GM18498 (cell line): ENCODE results near the gene THBD.

Experiments
- ATAC-seq: cut with Tn5 transposase; IDR thresholded peaks from one replicate; pipeline ENCODE4 v1.9.1; 2021; ENCODE audit warnings: mild to moderate bottlenecking, moderate library complexity; ENCODE audit not compliant: unreplicated experiment

Gene THBD

DNA sequence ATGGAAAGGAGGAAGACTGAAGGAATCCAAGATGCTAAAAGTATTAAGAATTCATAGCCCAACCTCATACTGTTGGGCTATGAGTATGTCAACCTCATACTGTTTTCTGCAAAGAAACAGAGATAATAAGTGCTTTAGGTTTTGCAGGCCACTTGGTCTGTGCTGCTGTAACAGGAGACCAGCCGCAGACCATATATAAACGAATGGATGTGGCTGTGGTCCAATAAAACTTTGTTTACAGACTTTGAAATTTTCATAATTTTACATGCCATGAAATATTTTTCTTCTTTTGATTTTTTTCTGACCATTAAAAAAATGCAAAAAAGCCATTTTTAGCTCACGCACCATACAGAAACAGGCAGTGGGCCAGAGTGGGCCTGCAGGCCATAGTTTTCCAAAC lies 13.7 kb upstream of the THBD start:
- ATAC-seq = no peak

DNA sequence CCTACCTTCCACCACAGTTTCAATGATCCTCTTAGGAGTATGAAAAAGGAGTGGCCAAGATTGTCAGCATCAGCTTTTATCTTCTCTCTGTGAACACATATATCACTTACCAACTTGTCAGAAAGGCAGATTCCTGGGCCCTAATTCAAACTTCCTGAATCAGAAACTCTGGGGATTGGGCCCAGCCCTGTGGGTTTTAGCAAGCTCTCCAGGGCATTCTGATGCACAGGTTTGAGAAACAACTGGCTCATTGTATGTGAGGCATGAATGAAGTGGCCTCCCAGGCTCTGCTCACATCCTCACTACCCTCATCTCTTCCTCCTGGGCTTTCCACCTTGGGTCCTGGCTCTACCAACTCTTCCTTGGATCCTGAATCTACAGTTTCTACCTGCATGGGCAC lies 13.2 kb upstream of the THBD start:
- ATAC-seq = no peak

DNA sequence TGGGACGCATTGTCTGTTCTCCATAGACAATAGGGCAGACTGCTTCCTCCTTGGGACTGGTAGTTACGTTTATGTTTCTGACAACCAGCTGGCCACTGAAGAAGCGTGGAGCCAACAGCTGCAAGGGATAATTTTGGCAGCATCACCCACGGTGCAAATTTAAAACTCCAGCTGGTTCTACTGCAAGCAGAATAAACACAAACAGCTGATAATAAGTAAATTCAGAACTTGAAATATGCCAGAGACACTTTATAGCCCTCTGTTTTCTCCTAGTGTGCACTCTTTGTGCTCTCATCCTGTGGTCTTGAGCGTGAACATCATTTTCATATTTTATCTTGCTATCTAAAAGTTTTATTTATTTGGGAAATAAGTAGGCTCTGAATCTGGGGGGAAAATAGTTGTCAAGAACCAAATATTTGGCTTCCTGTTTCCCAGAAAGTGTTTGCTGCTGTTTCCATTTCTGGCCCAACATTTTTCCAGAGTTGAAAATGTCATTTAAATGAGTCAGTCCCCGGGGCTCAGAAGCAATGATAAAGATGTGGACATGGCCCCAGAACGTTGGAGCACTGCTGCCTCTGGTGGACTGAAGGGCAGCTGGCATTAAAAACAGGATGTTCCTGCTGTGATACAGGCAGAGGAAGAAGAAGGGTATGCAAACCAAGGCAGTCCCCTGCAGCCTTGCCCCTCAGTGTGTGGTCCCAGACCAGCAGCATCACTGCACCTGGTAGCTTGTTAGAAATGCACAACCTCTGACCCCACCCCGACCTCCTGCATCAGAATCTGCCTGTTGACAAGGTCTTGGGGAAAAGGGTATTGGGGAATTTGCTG lies 12.5 kb upstream of the THBD start:
- ATAC-seq = no peak

DNA sequence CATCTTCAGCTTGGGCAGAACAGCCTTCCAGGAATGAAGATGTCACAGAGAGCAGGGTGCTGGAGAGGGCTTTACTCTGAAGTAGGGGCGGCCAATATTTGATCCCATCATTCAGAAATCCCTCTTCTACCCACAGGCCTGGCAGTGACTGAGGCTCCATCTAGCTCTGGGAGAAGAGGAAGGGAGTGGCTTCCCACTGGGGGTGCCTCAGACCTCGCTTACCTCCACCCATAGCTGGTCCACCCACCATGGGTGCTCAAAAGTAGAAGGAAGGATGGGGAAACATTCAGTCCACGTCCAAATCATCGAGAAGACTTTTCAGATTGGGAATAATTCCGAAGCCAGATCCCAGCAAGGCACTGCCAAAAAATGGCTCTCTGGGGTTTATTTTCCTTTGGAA lies 11.8 kb upstream of the THBD start:
- no peak for ATAC-seq

DNA sequence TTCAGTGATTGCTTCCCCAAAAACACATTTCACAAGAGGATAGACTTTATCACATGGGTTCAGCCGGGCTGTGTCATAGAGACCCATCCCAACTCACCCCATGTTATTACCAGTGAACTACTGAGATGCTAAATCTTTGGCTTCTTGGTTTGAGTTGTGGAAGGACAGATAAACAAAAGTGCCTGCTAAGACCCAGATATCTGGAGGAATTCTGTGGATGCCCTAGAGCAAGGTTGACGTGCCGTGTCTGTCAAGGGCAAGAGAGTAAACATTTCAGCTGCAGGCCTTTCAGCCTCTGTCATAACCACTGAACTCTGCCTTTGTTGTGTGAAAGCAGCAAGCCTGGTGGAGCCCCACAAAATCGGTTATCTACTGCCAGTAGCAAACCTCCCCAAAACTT lies 11.2 kb upstream of the THBD start:
- ATAC-seq = no peak

DNA sequence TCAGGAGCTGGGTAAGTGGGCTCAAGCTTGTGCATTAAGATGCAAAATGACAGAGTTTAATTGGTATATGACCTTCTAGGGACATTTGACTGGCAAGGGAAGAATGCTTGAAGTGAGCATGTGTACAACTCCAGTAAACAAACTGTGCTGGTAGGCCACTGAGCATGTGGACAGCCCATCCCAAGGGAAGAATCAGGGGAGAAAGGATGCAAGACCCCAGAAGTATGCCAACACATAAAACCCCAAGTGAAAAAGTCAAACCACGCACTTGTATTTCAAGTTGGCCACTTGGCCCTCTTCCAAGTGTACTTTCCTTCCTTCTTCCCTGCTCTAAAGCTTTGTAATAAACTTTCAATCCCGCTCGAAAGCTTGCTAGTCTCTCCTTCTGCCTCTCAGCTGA lies 10.4 kb upstream of the THBD start:
- ATAC-seq = no peak

DNA sequence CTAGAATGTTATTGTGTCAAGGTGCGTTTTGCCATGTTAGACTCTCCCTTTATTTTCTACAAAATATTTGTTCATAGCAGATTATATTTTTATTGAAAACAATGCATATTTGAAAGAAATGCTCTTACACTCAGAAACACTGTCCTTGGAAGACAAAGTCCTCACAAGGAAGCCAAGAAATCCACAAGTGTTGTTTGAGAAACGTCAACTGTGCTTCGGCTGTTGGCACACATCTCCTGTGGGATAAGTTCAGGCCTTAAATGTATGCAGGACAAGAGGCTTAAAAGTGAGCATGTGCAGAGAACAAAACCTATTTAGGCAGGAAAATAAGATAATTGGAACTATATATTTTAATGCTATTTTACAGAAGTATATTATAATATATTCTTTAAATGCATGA lies 9.5 kb upstream of the THBD start:
- ATAC-seq = no peak

DNA sequence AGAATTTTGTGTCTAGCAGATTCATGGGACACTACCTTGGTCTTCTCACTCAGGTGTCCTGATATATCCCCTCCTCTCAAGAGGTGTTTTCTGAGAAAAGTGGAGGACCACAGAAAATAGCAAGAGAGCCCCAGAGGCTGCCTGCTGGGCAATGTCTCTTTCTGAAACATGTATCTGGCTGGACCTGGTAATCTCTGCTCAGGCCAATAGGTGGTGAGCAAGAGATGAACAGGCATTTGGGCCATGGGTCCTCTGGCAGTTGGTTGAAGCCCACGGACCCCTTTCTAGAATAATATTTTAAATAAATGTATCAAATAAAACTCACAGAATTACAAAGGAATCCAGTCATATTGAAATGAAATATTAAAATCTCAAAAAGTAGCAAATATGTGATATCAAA lies 8.8 kb upstream of the THBD start:
- no peak for ATAC-seq

DNA sequence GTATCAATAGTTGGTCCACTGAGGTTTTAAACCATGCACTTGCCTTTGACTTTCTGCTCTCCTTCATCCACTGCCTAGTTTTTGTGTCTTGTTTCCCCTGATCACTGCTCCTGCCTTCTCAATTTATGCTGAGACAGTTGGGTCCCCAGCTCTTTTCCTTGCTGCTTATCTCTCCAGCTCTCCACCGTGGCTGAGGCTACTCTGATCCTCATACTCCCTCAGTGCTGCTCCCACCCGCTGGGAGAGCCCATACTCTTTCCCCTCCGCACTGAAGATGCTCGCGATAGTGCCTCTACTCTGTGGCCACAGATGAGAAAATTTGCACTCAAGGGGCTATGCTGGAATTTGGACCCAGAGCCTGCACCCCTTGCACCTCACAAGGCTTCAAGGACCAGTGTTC lies 3.4 kb upstream of the THBD start:
- ATAC-seq = no peak

DNA sequence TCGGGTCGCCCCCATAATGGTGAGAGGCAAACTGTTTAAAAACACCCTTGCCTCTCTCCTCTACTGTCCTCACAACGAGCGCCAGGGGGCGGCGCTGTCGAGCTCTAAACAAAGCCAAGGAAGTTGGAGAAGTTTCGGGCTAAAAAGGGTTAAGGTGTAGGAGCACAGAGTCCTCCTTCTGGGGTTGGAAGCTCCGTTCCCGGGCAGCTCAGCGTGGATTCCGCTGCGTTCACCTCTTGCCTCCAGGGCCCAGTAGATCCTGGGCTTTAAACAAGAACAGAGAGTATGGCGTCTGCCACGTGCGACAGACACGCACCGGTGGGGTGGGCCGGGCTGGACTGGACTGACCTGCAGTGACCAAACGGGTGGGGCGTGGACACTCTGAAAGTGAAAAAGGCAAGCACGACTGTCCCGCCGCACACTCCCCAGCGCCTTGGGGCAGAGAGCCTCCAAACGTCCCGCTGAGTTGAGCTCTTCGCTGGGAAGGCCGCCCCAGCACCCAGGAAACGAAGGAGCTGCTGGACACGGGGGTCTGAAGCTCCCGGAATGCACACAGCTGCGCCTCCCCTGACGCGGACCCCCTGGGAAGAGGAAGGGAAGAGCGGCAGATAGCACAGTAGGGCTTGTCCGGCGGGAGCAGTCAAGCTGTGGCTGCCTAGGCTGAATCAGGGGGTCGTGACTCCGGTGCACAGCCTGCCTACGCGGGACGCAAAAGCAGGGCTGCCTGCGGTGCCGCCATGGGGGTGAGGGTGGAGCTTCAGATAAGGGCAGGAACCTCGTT lies 1.6 kb upstream of the THBD start:
- no peak for ATAC-seq

DNA sequence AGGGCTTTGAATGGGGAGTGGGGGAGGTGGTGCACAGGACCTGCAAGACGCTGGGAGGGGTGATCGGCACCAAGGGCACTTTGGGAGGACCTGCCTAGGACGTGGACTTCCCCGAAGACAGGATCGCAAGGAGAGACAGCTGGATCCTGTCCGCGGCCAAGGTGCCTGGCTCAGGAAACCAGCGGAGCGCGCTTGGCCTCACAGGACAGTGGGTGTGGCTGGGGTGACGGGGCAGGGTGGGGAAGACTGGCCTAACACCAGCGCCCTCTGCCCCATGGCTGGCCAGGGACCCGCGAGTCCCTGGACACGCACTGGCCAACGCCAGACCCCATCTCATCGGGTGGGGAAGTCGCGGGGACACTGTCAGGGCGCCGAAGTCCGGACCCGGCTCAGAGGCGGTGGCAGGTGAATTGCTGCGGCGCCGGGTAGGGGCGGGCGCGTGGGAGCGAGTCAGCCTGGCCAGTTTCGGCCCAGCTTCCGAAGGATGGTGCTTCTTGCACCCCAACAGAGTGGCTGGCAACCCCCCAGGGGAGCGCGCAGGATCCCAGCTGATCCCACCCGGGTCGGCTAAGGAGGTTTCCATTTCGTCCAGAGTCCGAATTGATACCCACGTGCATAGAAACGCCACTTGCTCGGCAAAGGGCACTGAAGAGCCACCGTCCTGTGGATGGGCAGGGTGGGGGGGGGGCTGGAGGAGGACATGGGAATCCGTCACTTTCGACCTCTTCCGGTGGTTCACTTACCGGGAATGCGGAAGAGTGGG lies 785 bp upstream of the THBD start:
- ATAC-seq = no peak

DNA sequence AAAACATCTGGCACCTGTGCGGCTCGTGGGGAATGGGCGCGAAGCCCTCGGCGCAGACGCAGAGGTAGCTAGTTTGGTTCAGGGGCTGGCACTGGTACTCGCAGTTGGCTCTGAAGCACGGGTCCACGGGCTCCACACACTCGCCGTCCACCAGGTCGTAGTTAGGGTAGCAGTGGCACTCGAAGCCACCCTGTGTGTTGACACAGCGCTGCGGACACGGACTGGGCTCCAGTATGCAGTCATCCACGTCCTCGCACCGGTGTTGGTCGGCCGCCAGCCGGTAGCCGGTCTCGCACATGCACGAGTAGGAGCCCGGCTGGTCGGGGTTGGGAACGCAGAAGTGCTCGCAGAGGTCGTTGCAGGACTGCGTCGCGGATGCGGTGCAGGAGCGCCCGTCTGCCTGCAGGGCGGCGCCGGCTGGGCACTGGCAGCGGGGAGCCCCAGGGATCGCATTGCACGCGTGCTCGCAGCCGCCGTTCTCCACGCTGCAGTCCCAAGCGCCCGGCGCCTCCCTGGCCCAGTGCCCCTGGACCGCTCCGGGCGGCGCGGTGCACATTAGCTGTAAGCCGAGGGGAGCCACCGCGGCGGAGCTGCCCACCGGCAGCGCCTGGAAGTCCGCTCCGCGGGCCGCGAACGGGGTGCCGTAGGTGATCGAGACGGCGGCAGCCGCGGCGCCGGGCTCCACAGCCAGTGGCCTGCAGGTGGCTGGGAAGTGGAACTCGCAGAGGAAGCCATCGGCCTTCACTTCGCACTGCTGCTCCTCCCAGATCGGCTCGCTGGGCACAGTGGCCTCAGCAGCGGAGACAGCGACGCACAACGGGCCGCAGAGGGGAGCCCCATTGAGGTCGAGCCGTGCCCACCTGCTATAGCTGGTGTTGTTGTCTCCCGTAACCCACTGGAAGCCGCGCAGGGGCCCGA lies 930 bp downstream of the THBD start:
- ATAC-seq = no peak

DNA sequence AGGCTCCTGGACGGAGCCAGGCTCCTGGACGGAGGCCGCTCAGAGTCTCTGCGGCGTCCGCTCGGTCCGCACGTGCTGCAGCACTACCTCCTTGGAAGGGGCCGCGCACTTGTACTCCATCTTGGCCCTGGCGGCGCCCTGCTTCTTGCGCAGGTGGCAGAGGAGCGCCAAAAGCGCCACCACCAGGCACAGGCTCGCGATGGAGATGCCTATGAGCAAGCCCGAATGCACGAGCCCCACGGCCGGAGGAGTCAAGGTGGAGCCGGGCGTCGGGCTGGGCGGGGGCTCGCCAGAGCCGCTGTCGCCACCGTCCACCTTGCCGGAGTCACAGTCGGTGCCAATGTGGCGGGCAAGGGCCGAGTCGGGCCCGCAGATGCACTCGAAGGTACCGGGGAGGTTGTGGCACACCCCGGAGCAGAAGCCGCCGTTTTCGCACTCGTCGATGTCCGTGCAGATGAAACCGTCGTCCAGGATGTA lies 1.7 kb downstream of the THBD start:
- ATAC-seq = no peak

DNA sequence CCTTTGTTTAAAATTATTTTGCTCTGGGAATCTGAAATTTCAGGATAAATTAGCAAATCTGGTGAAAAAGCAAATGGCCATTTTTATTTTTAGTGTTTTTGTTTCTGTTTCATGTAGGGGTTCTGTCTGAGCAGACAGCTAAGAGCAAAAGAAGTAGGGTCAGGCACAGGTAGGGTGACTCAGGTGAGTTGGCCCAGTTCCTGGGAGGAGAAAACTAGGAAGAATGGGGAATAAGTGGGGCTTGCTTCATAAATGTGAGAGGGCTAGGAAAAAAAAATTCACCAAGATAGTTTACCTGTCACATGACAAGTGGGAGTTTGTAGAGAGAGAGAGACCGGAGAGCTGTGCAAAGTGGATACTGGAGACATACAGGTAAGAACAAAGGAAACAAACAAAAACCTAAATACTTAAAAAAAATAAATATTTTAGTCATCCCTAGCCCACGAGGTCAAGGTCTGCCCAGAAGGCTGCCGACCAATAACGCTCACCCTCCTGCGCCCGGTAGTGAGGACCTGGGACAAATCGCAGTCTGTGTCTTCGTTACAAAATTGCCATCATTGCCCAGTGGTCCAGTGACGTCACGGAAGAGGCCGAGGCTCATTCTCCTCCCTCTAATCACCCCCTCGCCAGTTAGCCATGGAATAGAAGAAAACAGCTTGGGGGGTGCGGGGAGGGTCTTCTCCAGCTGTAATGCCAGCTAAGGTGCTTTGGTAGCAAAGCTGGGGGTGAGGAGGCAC lies 2.3 kb downstream of the THBD start:
- no peak for ATAC-seq

DNA sequence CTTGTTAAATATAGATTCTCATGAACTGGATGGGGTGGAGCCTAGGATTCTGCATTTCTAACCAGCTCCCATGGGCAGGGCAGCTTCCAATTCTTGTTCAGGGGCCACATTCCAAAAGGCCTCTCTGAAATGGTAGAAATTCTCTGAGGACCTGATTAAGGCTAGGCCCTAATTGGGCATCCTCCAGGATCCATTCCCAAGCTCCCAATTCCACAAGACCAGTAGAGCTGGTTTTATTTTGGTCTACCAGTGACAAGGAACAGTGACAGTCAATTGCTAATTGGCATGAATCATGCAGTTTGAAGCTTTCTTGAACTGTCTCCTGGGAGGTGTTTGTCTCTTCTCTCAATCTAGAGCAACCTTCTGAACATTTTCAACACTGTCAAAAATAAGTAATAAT lies 3.0 kb downstream of the THBD start:
- no peak for ATAC-seq

DNA sequence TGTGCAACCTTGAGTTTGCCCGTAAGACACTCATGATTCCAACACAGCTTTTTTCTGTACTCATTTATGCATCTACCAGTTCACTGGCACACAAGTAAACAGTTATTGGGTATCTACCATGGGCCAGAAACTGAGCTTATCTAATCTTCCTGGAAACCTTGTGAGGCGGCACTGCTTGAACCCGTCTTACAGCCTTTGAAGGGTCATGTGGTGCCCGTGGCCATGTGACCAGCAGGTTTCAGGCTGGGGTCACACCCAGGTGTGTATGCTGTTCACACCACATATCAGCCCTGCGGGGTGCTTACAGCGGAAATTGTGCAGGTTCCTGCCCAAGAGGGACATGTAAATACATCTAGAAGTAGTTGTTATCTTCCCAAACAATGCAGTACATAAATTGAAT lies 6.1 kb downstream of the THBD start:
- ATAC-seq = no peak

DNA sequence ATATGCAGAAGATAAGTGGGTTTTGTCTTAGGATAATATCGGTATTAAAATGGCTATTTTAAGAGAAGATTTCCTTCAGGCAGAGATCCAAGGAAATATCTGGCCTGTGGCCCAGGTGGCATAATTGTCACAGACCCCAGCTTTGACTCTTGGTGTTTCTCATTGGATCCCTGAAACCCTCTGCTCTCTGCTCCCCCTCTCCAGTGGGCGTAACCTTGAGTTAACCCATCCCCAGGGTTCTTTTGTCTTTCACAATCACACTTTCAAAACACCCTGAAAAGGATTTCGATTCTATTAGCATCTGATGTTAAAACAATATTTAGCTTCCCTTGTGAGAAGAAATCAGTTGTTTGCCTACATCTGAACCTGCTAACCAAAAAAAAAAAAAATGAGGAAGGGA lies 7.2 kb downstream of the THBD start:
- ATAC-seq = no peak

DNA sequence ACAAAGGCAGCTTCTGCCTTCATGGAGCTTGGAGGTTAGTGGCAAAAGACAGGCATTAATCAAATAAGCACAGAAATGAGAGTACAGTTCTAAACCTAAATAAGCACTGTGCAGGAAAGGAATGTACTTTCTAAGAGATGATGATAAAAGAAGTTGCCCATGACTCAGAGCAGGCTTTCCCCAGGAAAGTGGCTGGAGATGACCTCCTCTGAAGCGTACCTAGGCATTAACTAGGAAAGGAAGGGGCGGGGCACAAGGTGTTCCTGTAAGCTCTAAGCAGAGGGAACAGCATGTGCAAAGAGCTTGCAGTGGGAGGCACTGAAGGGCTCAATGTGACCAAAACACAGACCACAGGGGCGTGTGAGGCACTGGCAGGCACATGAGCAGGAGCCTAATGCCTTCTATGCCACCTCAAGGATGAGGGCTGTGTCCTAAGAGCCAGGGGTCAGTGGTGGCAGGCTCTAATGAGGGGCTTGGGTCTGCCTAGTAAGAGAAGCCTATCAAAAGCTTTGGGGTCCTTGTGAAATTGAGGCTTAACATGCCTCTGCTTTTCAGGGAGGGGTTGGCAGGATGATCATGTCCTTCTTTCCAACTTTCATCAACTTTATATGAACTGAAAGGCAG lies 9.5 kb downstream of the THBD start:
- ATAC-seq = no peak

DNA sequence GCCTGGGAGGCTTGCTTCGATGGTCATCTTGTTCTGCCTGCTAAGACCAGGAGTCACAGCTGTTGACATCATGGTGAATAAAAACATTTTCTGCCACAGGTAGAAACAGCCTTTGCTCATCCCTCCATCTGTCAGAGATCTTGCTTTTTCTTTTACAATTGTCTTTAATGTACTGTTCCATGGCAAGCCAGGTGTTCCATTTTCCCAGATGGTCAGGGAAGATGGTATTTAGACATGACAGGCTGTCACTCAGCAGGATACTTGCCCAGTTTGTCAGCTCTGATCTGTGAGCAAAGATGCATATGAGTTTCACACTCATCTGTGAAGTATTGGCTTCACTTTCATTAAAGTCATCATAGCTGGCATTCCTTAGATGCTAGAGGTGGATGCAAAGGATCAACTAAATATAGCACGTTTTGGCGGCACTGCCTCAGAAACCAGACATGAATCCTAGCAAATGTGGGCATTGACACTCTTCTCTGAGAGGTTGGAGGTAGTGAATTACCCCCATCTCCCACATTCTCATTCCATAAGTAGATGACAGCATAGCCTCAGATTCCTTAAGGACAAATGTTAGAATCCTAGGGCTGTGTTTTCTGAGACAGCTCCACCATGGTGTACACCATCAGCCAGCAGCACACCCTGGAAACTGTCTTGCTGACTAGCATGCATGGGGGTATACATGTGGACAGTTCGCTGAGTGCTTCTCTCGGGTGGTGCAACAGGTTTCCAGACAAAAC lies 10.2 kb downstream of the THBD start:
- ATAC-seq = no peak
